ENCODE data around the gene SKA3.

Gene SKA3

DNA sequence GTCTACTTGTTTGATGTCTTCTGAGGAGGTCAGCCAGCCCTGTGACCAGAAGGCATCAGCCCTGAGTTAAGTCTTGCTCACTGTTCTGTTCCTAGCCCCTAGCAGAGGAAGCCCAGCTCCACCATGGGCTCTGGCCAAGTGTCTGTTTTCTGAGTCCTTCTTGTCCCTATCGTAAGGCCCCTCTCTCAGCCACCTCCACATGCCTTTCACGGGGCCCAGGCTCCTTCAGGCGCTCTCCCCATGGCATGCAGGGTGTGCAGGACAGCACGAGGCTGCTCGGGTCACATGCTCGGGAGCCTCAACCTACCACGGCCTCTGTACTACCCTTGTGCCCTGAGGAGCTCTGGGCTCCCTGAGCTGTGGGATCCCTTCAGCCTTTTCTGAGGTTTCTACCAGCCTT, 67.2 kb downstream of the SKA3 start:
- DNase-seq, result no peak

DNA sequence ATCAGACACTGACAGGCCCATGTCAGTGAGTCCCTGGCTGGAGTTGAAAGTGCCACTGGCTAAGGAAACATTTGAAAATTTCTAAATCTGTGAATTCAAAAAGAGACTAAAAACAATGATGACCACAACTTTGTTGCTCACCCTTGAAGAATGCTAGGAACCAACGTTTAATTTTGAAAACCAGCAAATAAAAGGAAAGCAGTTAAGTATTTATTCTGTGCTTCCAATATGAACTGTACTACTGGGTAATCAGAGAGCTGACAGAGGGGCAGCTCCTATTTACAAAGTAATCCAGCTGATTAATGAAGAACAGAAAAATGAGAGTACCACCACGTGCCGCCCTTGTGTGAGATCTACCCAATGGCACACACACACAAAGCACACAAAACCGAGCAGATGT, 70.3 kb downstream of the SKA3 start:
- DNase-seq, result no peak

DNA sequence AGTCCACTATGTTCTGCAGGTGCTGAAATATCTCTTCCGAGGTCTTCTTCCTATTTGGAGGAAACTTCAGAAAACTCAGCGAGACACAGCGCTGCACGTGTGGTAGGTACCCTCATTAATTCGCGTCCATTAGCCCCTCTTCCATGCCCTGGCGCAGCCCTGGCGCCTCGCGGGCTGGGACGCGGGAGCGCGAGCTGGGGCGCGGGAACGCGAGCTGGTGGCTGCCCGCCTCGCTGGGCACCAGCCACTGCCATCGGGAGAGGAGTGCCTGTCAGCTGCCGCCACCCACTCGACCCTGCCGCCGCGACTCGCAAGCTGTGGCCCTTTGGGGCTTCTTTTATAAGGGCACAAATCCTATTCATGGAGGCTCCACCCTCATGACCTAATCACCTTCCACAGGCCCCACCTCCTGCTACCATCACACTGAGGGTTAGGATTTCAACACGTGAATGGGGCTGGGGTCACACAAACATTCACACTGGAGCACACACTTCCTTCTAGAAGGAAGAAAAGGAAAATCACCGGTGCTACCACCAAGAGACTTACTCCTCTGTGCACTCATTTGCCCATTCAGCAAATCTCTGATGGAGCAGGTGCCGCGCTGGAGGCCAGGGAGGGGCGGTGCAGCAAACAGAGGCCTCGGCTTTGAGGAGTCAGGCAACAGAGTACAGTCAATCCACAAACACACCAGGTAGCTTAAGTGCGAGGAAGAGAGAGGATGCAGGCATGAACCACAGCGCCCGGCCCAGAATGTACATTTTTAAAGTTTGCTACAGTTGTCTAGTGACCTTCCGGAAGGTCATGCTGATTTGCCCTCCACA, 71.9 kb downstream of the SKA3 start:
- DNase-seq, result no peak

Data from hippocampal formation (tissue), 2 donors.